SU-DHL-6 (cell line): ENCODE results near the gene ZNF77.
"Not testable (repeated sequence)": the region's sequence is repeated elsewhere in the genome, so short reads cannot be mapped to it uniquely, and the experiment has no call there.

Experiments
- EZH2phosphoT487 ChIP-seq: fragments of 200-600 bp; sonication (generic), shearing (Covaris generic); conservative IDR thresholded peaks from 2 replicates; pipeline ENCODE4 v1.6.1; 2018; ENCODE audit warnings: mild to moderate bottlenecking, antibody characterized with exemption, low read length, moderate library complexity, mixed read lengths
- TF ChIP-seq, protein P1 (sequence below): fragments of 200-600 bp; sonication (generic); IDR thresholded peaks from one replicate; pipeline ENCODE4 v1.5.1; 2017; ENCODE audit warnings: antibody characterized with exemption, mild to moderate bottlenecking, low read length, moderate library complexity; ENCODE audit not compliant: insufficient read depth, poor library complexity, severe bottlenecking

DNA sequence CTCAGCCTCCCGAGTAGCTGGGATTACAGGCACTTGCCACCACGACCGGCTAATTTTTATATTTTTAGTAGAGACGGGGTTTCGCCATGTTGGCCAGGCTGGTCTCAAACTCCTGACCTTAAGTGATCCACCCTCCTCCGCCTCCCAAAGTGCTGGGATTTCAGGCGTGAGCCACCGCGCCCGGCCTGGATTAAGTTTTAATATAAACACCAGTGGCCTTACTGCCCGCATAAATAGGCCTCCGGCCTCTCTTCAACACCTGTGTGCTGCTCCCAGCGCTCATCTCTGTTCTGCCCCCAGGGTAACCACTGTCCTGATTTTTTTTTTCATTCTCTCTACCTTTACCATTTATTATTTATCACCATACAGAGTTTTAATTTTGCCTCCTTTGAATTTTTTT, 41.4 kb downstream of the ZNF77 start:
- TF ChIP-seq, protein P1, sequence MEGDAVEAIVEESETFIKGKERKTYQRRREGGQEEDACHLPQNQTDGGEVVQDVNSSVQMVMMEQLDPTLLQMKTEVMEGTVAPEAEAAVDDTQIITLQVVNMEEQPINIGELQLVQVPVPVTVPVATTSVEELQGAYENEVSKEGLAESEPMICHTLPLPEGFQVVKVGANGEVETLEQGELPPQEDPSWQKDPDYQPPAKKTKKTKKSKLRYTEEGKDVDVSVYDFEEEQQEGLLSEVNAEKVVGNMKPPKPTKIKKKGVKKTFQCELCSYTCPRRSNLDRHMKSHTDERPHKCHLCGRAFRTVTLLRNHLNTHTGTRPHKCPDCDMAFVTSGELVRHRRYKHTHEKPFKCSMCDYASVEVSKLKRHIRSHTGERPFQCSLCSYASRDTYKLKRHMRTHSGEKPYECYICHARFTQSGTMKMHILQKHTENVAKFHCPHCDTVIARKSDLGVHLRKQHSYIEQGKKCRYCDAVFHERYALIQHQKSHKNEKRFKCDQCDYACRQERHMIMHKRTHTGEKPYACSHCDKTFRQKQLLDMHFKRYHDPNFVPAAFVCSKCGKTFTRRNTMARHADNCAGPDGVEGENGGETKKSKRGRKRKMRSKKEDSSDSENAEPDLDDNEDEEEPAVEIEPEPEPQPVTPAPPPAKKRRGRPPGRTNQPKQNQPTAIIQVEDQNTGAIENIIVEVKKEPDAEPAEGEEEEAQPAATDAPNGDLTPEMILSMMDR: not testable (repeated sequence)
- TF ChIP-seq EZH2phosphoT487: not testable (repeated sequence)
